NCI-H1930 (cell line): ENCODE data around the gene SNTB2.
"Not testable (repeated sequence)": the region's sequence is repeated elsewhere in the genome, so short reads cannot be mapped to it uniquely, and the experiment has no call there.

ENCODE experiments used
- DNase-seq, 2 experiments: peaks; one replicate each; lab custom pipeline; 2025; lab: John Stamatoyannopoulos, UW

Gene SNTB2

DNA sequence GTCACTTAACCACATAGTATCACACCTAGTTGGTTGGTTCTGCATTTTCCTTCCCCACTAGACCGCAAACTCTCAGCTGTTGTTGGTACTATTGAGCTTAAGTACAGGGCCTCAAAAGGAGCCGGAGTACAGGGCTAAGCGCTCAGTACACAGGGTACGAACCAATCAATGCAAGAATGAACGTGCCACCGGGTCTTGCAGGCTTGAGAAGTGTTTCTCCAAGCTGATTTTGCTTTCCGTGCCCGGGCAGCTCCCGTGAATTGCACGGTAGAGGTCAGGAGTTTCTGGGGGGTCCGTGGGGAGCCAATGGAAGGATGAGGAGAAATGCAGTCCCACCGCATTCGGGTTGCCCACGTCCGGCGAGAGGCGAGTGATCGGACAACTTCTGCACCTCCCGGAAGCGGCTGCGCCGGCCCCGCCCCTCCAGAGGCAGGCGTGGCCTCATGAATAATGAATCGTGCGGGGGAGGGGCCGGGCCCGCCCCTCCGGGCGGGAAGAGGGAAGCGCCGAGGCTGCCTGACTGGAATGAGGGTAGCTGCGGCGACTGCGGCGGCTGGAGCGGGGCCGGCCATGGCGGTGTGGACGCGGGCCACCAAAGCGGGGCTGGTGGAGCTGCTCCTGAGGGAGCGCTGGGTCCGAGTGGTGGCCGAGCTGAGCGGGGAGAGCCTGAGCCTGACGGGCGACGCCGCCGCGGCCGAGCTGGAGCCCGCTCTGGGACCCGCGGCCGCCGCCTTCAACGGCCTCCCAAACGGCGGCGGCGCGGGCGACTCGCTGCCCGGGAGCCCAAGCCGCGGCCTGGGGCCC is at the start of gene SNTB2:
SNTB2 (plus strand) TSS at position 523 of the 804 bp plus-strand sequence; CDS start at position 526, 3 bp downstream.
- peak; percentile 56 to 80 for DNase-seq

DNA sequence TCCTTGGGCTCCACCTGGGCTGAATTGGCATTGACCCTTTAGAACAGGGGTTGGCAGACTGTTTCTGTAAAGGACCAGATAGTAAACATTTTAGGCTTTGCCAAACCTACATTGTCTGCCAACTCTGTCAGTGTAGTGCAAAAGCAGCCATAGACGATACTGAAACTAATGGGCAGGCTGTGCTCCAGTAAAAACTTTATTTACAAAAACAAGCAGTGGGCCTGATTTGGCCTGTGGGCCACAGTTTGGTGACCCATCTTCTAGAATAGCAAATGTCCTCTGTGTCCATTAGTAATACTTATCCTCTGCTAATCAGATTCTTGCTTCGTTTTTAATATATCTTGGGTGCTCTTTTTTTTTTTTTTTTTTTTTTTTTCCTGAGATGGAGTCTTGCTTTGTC is 48.4 kb upstream of the SNTB2 start:
- no peak for DNase-seq

DNA sequence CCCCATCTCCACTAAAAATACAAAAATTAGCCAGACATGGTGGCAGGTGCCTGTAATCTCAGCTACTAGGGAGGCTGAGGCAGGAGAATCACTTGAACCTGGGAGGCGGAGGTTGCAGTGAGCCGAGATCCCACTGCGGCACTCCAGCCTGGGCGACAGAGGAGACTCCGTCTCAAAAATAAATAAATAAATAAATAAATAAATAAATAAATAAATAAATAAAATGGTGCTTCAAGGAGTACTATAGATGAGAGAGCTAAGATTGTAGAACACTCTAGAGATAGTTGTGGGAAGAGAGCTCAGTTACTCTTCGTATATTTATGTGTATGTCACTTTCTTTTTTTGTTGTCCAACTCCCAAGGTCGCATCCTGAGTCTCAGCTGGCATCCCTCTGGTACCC is 47.5 kb upstream of the SNTB2 start:
- not testable (repeated sequence) for DNase-seq

- DNase-seq, result no peak
Measured at GRCh38 chr16:69141014-69141413, 46.0 kb upstream of the SNTB2 start.

DNA sequence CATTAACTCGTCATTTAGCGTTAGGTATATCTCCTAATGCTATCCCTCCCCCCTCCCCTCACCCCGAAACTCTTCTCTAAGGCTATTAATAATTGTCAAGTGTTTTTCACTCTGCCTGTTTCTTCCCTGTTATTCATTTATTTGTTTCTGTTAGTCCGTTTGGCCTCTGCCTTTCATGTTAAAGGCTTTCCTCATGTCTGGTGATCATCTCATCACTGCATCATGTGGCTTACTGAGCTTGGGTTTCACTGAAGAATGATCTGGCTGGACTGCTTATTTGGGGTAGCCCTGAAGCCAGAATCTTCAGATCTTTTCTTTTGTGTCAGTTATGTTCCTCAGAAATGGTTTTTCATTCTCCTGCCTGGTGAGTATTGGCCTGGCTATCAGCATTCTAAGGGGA is 45.0 kb upstream of the SNTB2 start:
- DNase-seq, result no peak

DNA sequence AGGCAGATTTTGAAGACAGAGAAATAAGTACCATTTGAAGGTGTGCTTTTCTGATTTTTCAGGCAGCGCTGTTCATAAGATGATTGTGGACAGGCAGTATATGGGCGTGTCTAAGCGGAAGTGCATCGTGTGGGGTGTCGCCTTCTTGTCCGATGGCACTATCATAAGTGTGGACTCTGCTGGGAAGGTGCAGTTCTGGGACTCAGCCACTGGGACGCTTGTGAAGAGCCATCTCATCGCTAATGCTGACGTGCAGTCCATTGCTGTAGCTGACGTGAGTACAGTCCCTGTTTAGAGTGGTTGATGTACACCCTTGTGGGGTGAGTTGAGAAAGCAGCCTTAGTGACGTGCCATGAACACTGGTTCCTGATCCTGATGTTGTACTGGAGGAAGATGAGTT is 43.8 kb upstream of the SNTB2 start:
- DNase-seq, result no peak

GRCh38 chr16:69145658-69146057 is 41.3 kb upstream of the SNTB2 start:
- DNase-seq, result no peak

GRCh38 chr16:69149621-69150020 is 37.3 kb upstream of the SNTB2 start:
- DNase-seq, result not testable (repeated sequence)

GRCh38 chr16:69150146-69150865 is 36.7 kb upstream of the SNTB2 start:
- DNase-seq, result peak in 1 of 2 experiments; percentile 47

GRCh38 chr16:69157196-69157595 is 29.8 kb upstream of the SNTB2 start:
- no peak for DNase-seq

DNA sequence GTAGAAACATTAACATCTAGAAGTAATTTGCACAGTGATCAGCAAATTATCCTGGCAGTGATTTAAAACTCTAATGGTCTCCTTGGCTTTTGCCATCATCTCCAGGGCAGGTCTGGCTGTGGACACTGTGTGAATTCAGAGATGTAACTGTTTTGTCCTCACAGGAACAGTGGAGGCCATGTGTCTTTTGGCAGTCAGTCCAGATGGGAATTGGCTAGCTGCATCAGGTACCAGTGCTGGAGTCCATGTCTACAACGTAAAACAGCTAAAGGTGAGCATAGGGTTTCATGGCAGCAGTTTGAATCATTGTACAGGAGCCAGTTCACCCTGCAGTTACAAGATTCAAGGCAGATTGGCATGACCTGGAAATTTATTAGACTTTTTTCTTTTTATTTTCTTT is 26.8 kb upstream of the SNTB2 start:
- no peak for DNase-seq

DNA sequence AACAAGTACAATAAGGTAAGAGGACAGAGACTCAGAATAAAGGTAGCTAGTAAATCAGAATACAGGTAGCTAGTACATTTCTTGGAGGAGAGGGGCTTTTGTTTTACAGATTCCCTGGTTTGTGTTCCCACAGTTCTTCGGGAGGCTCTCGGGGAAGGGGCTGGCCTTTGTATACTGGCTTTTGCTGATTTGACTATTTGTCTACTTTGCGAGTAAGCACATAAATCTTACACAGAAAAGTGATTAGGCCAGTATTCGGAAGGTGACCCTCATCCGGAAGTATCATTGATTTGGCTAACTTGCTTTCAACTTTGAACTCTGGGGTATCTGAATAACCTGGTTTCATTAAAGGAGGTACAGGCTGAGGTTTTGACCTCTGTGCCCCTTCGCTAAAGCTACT is 21.4 kb upstream of the SNTB2 start:
- DNase-seq, result no peak

GRCh38 chr16:69166221-69166833 is 20.6 kb upstream of the SNTB2 start:
- no peak for DNase-seq

DNA sequence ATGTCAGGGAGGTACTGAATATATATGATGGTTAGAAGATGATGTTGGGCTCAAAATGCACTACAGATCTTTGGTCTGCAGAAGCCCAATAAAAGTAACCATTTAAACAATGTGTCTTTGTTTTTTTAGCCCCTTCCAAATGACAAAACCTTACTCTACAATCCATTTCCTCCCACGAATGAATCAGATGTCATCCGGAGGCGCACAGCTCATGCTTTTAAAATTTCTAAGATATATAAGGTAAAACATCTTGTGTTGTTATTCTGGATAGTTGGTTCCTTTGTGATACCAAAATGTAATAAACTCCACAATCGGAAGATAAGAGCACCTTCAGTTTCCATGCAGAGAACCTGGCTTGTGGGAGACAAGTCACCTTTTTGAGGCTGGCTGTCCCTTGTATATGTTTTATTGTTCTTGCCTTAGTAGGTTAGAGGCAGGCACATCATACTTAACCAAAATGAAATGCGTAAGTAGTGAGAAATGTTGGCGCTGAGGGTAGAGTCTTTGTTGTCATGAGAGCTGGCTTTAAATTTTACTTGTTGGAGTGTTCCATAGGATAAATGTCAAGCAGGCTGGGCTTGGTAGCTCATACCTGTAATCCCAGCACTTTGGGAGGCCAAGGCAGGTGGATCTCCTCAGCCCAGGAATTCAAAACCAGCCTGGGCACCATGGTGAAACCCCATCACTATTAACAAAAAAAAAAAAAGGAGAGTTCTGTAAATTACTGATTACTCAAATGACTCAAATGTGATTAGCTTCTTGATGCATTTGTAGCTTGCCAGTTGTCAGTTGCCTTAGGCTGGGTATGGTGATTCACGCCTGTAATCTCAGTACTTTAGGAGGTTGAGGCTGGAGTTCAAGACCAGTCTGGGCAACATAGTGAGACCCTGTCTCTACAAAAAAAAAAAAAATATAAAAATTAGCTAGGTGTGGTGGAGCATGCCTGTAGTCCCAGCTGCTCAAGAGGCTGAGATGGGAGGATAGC is 19.7 kb upstream of the SNTB2 start:
- no peak for DNase-seq

GRCh38 chr16:69169051-69169450 is 17.9 kb upstream of the SNTB2 start:
- no peak for DNase-seq

DNA sequence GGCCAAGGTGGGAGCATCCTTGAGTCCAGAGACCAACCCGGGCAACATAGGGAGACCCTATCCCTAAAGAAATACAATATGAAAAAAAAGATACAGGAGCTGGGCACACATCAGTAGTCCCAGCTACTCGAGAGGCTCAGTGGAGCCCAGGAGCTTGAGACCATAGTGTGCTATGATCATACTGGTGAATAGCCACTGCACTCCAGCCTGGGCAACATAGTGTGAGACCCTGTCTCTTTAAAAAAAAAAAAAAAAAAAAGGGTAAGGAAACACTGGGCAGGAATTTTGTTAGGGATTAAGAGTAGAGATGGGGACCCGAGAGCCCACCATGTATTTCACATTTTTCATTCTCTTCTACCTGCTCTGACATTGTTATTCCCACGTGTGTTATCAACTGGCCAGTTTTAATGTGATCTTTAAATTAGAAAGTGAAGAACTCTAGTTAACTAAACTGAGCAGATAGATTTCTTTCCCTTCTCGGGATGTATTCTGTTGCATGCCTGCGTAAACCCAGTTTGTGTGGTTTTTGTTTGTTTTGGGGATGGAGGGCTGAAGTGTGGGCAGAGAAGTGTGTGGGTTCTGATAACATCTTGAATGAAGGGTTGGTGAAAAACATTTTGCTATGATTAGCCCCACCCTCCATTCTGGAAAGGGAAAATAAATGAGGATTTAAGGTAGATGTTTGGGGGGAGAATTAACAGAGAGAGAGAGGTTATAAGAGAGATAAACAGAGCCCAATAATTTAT is 17.2 kb upstream of the SNTB2 start:
- no peak for DNase-seq

DNA sequence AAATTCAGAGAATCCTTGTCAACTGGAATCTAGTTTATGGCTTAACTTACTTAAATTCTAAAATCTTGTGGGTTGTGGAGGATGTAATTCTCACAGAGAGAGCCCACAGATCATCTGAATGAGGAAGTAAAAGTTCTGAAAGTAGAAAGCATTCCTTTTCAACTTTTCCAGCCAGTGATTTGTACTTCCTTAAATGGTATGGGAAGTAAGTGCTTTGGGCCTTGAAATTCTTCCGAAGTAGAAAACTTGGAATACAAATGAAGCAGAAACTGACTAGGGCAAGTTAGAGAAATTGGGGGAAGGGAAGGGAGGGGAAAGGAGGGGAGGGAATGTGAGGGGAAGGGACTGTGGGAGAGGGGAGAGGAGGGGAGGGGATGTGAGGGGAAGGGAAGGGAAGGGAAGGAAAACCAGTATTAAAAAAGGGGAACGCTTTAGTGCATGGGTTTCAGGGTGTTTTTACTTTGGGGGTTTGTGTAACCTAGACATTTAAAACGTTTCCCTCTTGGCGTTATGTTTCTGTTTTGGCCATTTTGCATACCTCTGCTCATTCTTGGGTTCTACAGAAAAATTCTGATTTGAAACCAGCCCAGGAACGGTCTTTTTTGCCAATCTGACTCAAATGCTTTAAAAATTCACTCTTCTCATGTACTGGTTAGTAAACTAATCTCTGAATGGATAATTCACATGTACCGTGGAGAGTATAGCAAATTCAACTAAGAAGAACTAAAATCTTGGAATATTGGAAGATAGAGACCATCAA is 15.5 kb upstream of the SNTB2 start:
- DNase-seq, result no peak

DNA sequence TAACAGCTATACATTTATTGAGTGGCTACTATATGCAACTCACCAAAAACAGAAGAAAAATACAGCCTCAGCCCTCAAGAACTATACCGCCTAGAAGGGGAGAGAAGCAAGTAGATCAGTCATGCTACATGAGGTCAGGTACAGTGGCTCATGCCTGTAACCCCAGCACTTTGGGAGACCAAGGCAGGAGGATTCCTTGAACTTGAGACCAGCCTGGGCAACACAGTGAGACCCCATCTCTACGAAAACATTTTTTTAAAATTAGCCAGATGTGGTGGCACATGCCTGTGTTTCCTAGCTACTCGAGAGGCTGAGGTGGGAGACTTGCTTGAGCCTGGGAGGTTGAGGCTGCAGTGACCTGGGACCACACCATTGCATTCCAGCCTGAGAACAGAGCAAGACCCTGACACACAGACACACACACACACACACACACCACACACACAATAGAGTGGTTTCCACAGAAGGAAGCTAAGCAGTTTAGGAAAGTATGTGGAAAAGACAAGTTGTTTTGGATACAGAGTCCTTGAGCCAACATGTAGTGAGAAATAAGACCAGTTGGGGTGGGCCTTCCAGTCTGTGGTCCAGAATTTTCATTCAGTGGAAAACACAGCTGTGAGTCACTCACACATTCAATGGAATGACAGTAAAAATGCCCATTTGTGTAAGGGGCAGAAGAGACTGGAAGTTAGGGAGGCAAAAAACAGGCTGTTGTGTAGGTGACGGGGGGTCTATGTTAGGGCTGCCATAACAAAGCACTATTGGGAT is 10.7 kb upstream of the SNTB2 start:
- DNase-seq, result no peak

DNA sequence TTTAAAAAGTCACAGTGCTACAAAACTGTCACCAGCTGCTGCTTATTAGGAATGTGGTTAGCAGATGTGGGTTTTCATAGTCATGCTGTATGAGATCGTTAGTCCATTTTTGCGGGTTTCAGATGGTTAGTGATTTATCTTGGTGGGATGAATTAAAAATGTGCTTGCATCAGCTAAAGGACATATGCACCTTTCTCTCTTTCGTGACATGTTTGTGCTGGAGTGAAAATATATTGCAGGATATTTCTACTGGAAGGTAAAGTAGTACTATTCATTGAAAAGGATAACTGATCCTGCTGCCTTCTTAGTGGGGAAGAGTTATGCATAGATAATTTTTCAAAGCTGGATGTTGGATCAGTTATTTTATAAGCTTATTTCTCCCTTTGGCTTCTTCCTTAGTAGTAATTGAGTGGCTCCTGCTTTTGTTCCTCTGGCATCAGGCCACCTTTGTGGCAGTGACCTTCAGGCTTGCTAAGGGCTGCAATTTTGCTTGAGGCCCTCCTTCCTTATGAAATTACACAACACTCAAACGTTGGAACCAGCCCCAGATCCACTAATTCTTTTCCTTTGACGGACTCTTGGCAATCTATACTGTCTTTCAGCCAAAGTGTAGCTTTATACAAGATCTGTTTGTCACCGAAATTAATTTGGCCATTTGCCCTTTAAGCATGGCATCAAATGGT is 7.5 kb upstream of the SNTB2 start:
- no peak for DNase-seq
